ENCODE results near the gene DCUN1D2. TPM values are rescaled to one million over a fixed set of nuclear protein-coding genes. Genes with fewer than 3 reads are reported as not detected.
A peak's percentile ranks its signal among the peaks of the same experiment; 100 is the strongest.

The DCUN1D2 gene
- polyA plus RNA-seq, 4 donors, result 7.3 to 19.2 (median 15.7) TPM

- Histone ChIP-seq H3K36me3 (ENCODE audit: control insufficient read depth in 3 of 3, insufficient read depth in 2 of 3, low read depth in 1 of 3, low read length in 3 of 3) (peaks cover 6 to 46% (median 17%) of the 10 kb centered on the region in 3 donors), H3K4me3 (ENCODE audit: low read depth in 1 of 3, low read length in 3 of 3) (no peak overlapping the region), H3K9me3 (ENCODE audit: control insufficient read depth in 2 of 2, insufficient read depth in 1 of 2, low read depth in 1 of 2, low read length in 1 of 2) (no peaks in the 10 kb centered on the region), H3K4me1 (ENCODE audit: control insufficient read depth in 3 of 3, insufficient read depth in 2 of 3, low read depth in 1 of 3, low read length in 2 of 3) (no peaks in the 10 kb centered on the region), H3K27ac (ENCODE audit: low read depth in 1 of 3, low read length in 2 of 3) (no peak overlapping the region), H3K27me3 (ENCODE audit: control insufficient read depth in 3 of 3, insufficient read depth in 3 of 3, low read length in 3 of 3) (no peaks in the 10 kb centered on the region)
- no peak for DNase-seq
- no peak for FAIRE-seq
- 87 to 95% (median 93%) methylated on average over 11 of the region's 11 CpGs for WGBS, 3 donors
Observed at GRCh38 chr13:113500530-113501265, 10.2 kb upstream of the DCUN1D2 start.

GRCh38 chr13:113499936-113500335, 9.4 kb upstream of the DCUN1D2 start:
- no peak overlapping the region for H3K27ac ChIP-seq (ENCODE audit: low read depth in 1 of 3, low read length in 2 of 3)
- H3K9me3 ChIP-seq (ENCODE audit: control insufficient read depth in 2 of 2, insufficient read depth in 1 of 2, low read depth in 1 of 2, low read length in 1 of 2), result no peaks in the 10 kb centered on the region
- WGBS, 3 donors, result 82 to 89% (median 84%) methylated on average over 4 of the region's 4 CpGs
- H3K36me3 ChIP-seq (ENCODE audit: control insufficient read depth in 3 of 3, insufficient read depth in 2 of 3, low read depth in 1 of 3, low read length in 3 of 3), result peaks cover 6 to 51% (median 21%) of the 10 kb centered on the region in 3 donors
- no peaks in the 10 kb centered on the region for H3K27me3 ChIP-seq (ENCODE audit: control insufficient read depth in 3 of 3, insufficient read depth in 3 of 3, low read length in 3 of 3)
- no peak for FAIRE-seq
- H3K4me1 ChIP-seq (ENCODE audit: control insufficient read depth in 3 of 3, insufficient read depth in 2 of 3, low read depth in 1 of 3, low read length in 2 of 3), result peaks cover 0 to 3% (median 0%) of the 10 kb centered on the region in 3 donors
- no peak overlapping the region for H3K4me3 ChIP-seq (ENCODE audit: low read depth in 1 of 3, low read length in 3 of 3)
- no peak for DNase-seq

GRCh38 chr13:113498905-113499304, 8.4 kb upstream of the DCUN1D2 start:
- H3K36me3 ChIP-seq (ENCODE audit: control insufficient read depth in 3 of 3, insufficient read depth in 2 of 3, low read depth in 1 of 3, low read length in 3 of 3), result peaks cover 6 to 55% (median 21%) of the 10 kb centered on the region in 3 donors
- FAIRE-seq (no peak), DNase-seq (no peak)
- peaks cover 0 to 3% (median 0%) of the 10 kb centered on the region in 3 donors for H3K4me1 ChIP-seq (ENCODE audit: control insufficient read depth in 3 of 3, insufficient read depth in 2 of 3, low read depth in 1 of 3, low read length in 2 of 3)
- H3K27me3 ChIP-seq (ENCODE audit: control insufficient read depth in 3 of 3, insufficient read depth in 3 of 3, low read length in 3 of 3), result no peaks in the 10 kb centered on the region
- H3K27ac ChIP-seq (ENCODE audit: low read depth in 1 of 3, low read length in 2 of 3), result no peak overlapping the region
- no peaks in the 10 kb centered on the region for H3K9me3 ChIP-seq (ENCODE audit: control insufficient read depth in 2 of 2, insufficient read depth in 1 of 2, low read depth in 1 of 2, low read length in 1 of 2)
- 90 to 95% (median 93%) methylated on average over 6 of the region's 6 CpGs for WGBS, 3 donors
- no peak overlapping the region for H3K4me3 ChIP-seq (ENCODE audit: low read depth in 1 of 3, low read length in 3 of 3)

GRCh38 chr13:113497217-113497616, 6.7 kb upstream of the DCUN1D2 start:
- no peak for FAIRE-seq
- Histone ChIP-seq H3K27me3 (ENCODE audit: control insufficient read depth in 3 of 3, insufficient read depth in 3 of 3, low read length in 3 of 3) (no peaks in the 10 kb centered on the region), H3K36me3 (ENCODE audit: control insufficient read depth in 3 of 3, insufficient read depth in 2 of 3, low read depth in 1 of 3, low read length in 3 of 3) (peaks cover 6 to 48% (median 19%) of the 10 kb centered on the region in 3 donors), H3K4me1 (ENCODE audit: control insufficient read depth in 3 of 3, insufficient read depth in 2 of 3, low read depth in 1 of 3, low read length in 2 of 3) (peaks cover 2 to 13% (median 6%) of the 10 kb centered on the region in 3 donors), H3K27ac (ENCODE audit: low read depth in 1 of 3, low read length in 2 of 3) (peak overlapping the region in 1 of 3 donors; percentile 4), H3K4me3 (ENCODE audit: low read depth in 1 of 3, low read length in 3 of 3) (no peak overlapping the region), H3K9me3 (ENCODE audit: control insufficient read depth in 2 of 2, insufficient read depth in 1 of 2, low read depth in 1 of 2, low read length in 1 of 2) (no peaks in the 10 kb centered on the region)
- no peak for DNase-seq
- 81 to 100% (median 95%) methylated on average over 1 of the region's 1 CpG for WGBS, 3 donors

GRCh38 chr13:113495494-113496210, 5.1 kb upstream of the DCUN1D2 start:
- Histone ChIP-seq H3K27ac (ENCODE audit: low read depth in 1 of 3, low read length in 2 of 3) (no peak overlapping the region), H3K36me3 (ENCODE audit: control insufficient read depth in 3 of 3, insufficient read depth in 2 of 3, low read depth in 1 of 3, low read length in 3 of 3) (peaks cover 3 to 35% (median 11%) of the 10 kb centered on the region in 3 donors), H3K27me3 (ENCODE audit: control insufficient read depth in 3 of 3, insufficient read depth in 3 of 3, low read length in 3 of 3) (no peaks in the 10 kb centered on the region), H3K4me3 (ENCODE audit: low read depth in 1 of 3, low read length in 3 of 3) (peak overlapping the region in 1 of 3 donors; percentile 3), H3K4me1 (ENCODE audit: control insufficient read depth in 3 of 3, insufficient read depth in 2 of 3, low read depth in 1 of 3, low read length in 2 of 3) (peaks cover 2 to 21% (median 12%) of the 10 kb centered on the region in 3 donors), H3K9me3 (ENCODE audit: control insufficient read depth in 2 of 2, insufficient read depth in 1 of 2, low read depth in 1 of 2, low read length in 1 of 2) (no peaks in the 10 kb centered on the region)
- FAIRE-seq (no peak), DNase-seq (no peak)
- 73 to 92% (median 81%) methylated on average over 26 of the region's 26 CpGs for WGBS, 3 donors

GRCh38 chr13:113493315-113493951, 2.9 kb upstream of the DCUN1D2 start:
- DNase-seq, result peak; percentile 85 to 89
- Histone ChIP-seq H3K4me3 (ENCODE audit: low read depth in 1 of 3, low read length in 3 of 3) (peak overlapping the region in 2 of 3 donors; percentile 9 to 33), H3K4me1 (ENCODE audit: control insufficient read depth in 3 of 3, insufficient read depth in 2 of 3, low read depth in 1 of 3, low read length in 2 of 3) (peaks cover 6 to 32% (median 19%) of the 10 kb centered on the region in 3 donors), H3K36me3 (ENCODE audit: control insufficient read depth in 3 of 3, insufficient read depth in 2 of 3, low read depth in 1 of 3, low read length in 3 of 3) (peaks cover 0 to 25% (median 10%) of the 10 kb centered on the region in 3 donors), H3K27me3 (ENCODE audit: control insufficient read depth in 3 of 3, insufficient read depth in 3 of 3, low read length in 3 of 3) (no peaks in the 10 kb centered on the region), H3K27ac (ENCODE audit: low read depth in 1 of 3, low read length in 2 of 3) (peak overlapping the region in 2 of 3 donors; percentile 70 to 73), H3K9me3 (ENCODE audit: control insufficient read depth in 2 of 2, insufficient read depth in 1 of 2, low read depth in 1 of 2, low read length in 1 of 2) (no peaks in the 10 kb centered on the region)
- 17 to 30% (median 17%) methylated on average over 5 of the region's 5 CpGs for WGBS, 3 donors
- FAIRE-seq, result peak; percentile 41

- H3K36me3 ChIP-seq (ENCODE audit: control insufficient read depth in 3 of 3, insufficient read depth in 2 of 3, low read depth in 1 of 3, low read length in 3 of 3), result peaks cover 0 to 19% (median 11%) of the 10 kb centered on the region in 3 donors
- H3K4me1 ChIP-seq (ENCODE audit: control insufficient read depth in 3 of 3, insufficient read depth in 2 of 3, low read depth in 1 of 3, low read length in 2 of 3), result peaks cover 6 to 32% (median 19%) of the 10 kb centered on the region in 3 donors
- DNase-seq (no peak), FAIRE-seq (no peak)
- no peaks in the 10 kb centered on the region for H3K9me3 ChIP-seq (ENCODE audit: control insufficient read depth in 2 of 2, insufficient read depth in 1 of 2, low read depth in 1 of 2, low read length in 1 of 2)
- peak overlapping the region in 2 of 3 donors; percentile 63 to 75 for H3K4me3 ChIP-seq (ENCODE audit: low read depth in 1 of 3, low read length in 3 of 3)
- WGBS, 3 donors, result 77 to 87% (median 81%) methylated on average over 9 of the region's 9 CpGs
- no peaks in the 10 kb centered on the region for H3K27me3 ChIP-seq (ENCODE audit: control insufficient read depth in 3 of 3, insufficient read depth in 3 of 3, low read length in 3 of 3)
- H3K27ac ChIP-seq (ENCODE audit: low read depth in 1 of 3, low read length in 2 of 3), result peak overlapping the region in 1 of 3 donors; percentile 82
Observed at GRCh38 chr13:113491982-113492381, 1.5 kb upstream of the DCUN1D2 start.

- 6 to 17% (median 9%) methylated on average over 21 to 22 of the region's 22 CpGs for WGBS, 3 donors
- H3K9me3 ChIP-seq (ENCODE audit: control insufficient read depth in 2 of 2, insufficient read depth in 1 of 2, low read depth in 1 of 2, low read length in 1 of 2), result no peaks in the 10 kb centered on the region
- DNase-seq (peak; percentile 19 to 65), FAIRE-seq (no peak)
- H3K27me3 ChIP-seq (ENCODE audit: control insufficient read depth in 3 of 3, insufficient read depth in 3 of 3, low read length in 3 of 3), result no peaks in the 10 kb centered on the region
- H3K36me3 ChIP-seq (ENCODE audit: control insufficient read depth in 3 of 3, insufficient read depth in 2 of 3, low read depth in 1 of 3, low read length in 3 of 3), result peaks cover 0 to 19% (median 7%) of the 10 kb centered on the region in 3 donors
- H3K4me3 ChIP-seq (ENCODE audit: low read depth in 1 of 3, low read length in 3 of 3), result peak overlapping the region; percentile 63 to 75 (median 73)
- peak overlapping the region; percentile 82 to 85 (median 84) for H3K27ac ChIP-seq (ENCODE audit: low read depth in 1 of 3, low read length in 2 of 3)
- H3K4me1 ChIP-seq (ENCODE audit: control insufficient read depth in 3 of 3, insufficient read depth in 2 of 3, low read depth in 1 of 3, low read length in 2 of 3), result peaks cover 6 to 32% (median 19%) of the 10 kb centered on the region in 3 donors
Observed at GRCh38 chr13:113491418-113491883, 940 bp upstream of the DCUN1D2 start.
